ENCODE data around the gene CUEDC1. TPM values are rescaled to one million over a fixed set of nuclear protein-coding genes. Genes with fewer than 3 reads are reported as not detected.
A peak's percentile ranks its signal among the peaks of the same experiment; 100 is the strongest.

CUEDC1 gene
- total and polyA plus RNA-seq, 2 of the 13 experiments (the other 11 are each of a cell fraction or from before 2014, with no cell fraction given), result 7.4 to 12.9 TPM

DNA sequence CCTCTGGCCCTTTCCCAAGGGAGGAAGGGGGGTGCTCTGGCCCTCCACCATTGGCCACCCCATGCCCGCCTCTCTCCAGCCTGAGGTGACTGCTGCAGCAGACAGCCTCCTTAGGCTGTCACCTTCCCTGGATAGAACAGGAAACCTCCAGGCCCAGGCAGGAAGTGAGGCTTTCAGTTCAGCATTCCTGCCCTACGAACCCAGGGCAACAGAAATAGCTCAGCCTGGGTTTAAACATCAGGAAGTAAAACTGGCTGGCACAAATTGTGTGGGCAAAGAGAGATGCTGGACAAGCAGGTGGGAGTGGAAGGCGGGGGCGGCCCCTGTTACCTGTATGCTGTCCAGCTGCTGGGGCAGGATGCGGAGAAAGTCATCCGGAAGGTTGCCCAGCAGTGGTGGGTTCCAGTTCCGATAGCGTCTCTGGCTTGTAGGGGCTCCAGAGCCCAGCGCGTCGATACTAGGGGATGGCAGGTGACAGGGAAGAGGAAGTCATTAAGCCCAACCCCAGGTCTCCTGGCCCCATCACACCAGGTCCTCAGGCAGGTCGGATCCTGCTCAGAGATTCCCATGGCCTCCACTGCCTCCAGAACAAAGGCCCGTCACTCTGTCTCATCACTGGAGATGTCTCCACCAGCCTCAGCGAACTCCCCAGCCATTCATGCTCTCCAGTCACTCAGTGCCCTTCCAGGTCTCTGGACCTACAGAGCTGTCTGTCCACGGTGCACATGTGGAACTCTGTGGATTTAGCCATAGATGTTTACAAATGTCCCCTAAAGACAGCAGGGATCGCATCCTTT, 81.8 kb downstream of the CUEDC1 start (continued):
- TF ChIP-seq, protein P1, sequence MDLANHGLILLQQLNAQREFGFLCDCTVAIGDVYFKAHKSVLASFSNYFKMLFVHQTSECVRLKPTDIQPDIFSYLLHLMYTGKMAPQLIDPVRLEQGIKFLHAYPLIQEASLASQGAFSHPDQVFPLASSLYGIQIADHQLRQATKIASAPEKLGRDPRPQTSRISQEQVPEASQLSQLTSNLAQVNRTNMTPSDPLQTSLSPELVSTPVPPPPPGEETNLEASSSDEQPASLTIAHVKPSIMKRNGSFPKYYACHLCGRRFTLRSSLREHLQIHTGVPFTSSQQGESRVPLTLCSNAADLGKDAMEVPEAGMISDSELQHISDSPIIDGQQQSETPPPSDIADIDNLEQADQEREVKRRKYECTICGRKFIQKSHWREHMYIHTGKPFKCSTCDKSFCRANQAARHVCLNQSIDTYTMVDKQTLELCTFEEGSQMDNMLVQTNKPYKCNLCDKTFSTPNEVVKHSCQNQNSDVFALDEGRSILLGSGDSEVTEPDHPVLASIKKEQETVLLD (CRISPR knock-in tag; IDR thresholded peaks at IDR 0.05; ENCODE audit: low read depth), result 0 out of 2 replicates have a peak, but pooled peaks have one; percentile 28
- TF ChIP-seq, protein P2, sequence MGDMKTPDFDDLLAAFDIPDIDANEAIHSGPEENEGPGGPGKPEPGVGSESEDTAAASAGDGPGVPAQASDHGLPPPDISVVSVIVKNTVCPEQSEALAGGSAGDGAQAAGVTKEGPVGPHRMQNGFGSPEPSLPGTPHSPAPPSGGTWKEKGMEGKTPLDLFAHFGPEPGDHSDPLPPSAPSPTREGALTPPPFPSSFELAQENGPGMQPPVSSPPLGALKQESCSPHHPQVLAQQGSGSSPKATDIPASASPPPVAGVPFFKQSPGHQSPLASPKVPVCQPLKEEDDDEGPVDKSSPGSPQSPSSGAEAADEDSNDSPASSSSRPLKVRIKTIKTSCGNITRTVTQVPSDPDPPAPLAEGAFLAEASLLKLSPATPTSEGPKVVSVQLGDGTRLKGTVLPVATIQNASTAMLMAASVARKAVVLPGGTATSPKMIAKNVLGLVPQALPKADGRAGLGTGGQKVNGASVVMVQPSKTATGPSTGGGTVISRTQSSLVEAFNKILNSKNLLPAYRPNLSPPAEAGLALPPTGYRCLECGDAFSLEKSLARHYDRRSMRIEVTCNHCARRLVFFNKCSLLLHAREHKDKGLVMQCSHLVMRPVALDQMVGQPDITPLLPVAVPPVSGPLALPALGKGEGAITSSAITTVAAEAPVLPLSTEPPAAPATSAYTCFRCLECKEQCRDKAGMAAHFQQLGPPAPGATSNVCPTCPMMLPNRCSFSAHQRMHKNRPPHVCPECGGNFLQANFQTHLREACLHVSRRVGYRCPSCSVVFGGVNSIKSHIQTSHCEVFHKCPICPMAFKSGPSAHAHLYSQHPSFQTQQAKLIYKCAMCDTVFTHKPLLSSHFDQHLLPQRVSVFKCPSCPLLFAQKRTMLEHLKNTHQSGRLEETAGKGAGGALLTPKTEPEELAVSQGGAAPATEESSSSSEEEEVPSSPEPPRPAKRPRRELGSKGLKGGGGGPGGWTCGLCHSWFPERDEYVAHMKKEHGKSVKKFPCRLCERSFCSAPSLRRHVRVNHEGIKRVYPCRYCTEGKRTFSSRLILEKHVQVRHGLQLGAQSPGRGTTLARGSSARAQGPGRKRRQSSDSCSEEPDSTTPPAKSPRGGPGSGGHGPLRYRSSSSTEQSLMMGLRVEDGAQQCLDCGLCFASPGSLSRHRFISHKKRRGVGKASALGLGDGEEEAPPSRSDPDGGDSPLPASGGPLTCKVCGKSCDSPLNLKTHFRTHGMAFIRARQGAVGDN (CRISPR knock-in tag; IDR thresholded peaks at IDR 0.05), result peak; percentile 51
- TF ChIP-seq TAF1 (CRISPR knock-in tag; IDR thresholded peaks at IDR 0.05), result no peak
- TF ChIP-seq, protein P3, sequence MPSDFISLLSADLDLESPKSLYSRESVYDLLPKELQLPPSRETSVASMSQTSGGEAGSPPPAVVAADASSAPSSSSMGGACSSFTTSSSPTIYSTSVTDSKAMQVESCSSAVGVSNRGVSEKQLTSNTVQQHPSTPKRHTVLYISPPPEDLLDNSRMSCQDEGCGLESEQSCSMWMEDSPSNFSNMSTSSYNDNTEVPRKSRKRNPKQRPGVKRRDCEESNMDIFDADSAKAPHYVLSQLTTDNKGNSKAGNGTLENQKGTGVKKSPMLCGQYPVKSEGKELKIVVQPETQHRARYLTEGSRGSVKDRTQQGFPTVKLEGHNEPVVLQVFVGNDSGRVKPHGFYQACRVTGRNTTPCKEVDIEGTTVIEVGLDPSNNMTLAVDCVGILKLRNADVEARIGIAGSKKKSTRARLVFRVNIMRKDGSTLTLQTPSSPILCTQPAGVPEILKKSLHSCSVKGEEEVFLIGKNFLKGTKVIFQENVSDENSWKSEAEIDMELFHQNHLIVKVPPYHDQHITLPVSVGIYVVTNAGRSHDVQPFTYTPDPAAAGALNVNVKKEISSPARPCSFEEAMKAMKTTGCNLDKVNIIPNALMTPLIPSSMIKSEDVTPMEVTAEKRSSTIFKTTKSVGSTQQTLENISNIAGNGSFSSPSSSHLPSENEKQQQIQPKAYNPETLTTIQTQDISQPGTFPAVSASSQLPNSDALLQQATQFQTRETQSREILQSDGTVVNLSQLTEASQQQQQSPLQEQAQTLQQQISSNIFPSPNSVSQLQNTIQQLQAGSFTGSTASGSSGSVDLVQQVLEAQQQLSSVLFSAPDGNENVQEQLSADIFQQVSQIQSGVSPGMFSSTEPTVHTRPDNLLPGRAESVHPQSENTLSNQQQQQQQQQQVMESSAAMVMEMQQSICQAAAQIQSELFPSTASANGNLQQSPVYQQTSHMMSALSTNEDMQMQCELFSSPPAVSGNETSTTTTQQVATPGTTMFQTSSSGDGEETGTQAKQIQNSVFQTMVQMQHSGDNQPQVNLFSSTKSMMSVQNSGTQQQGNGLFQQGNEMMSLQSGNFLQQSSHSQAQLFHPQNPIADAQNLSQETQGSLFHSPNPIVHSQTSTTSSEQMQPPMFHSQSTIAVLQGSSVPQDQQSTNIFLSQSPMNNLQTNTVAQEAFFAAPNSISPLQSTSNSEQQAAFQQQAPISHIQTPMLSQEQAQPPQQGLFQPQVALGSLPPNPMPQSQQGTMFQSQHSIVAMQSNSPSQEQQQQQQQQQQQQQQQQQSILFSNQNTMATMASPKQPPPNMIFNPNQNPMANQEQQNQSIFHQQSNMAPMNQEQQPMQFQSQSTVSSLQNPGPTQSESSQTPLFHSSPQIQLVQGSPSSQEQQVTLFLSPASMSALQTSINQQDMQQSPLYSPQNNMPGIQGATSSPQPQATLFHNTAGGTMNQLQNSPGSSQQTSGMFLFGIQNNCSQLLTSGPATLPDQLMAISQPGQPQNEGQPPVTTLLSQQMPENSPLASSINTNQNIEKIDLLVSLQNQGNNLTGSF (CRISPR knock-in tag; IDR thresholded peaks at IDR 0.05), result no peak
- TF ChIP-seq FLYWCH1 (CRISPR knock-in tag; IDR thresholded peaks at IDR 0.05), result no peak
- no peak for TF ChIP-seq PHF8 (CRISPR knock-in tag; IDR thresholded peaks at IDR 0.05)
- no peak for TF ChIP-seq SMAD3 (CRISPR knock-in tag; IDR thresholded peaks at IDR 0.05)
- no peak for TF ChIP-seq JUND (CRISPR knock-in tag; IDR thresholded peaks at IDR 0.05)
- no peak for TF ChIP-seq ZFP36L2 (CRISPR knock-in tag; IDR thresholded peaks at IDR 0.05)
- TF ChIP-seq CEBPB (IDR thresholded peaks at IDR 0.05; ENCODE audit: borderline replicate concordance, low read depth, low read length), result no peak
- no peak for TF ChIP-seq FOXK1 (CRISPR knock-in tag; IDR thresholded peaks at IDR 0.05; ENCODE audit: borderline replicate concordance, low read depth)
- TF ChIP-seq ZC3H4 (CRISPR knock-in tag; IDR thresholded peaks at IDR 0.05; ENCODE audit: borderline replicate concordance), result no peak

Measured in HepG2 (cell line).